SU-DHL-6 (cell line): Measurements from ENCODE around the gene INTS15.

Source experiments
- H2AFZ ChIP-seq: fragments of 200-600 bp; sonication (generic); 2 replicates; pipeline ENCODE4 v1.6.1; 2014; ENCODE audit warnings: low read depth, mild to moderate bottlenecking, moderate library complexity, mixed read lengths, antibody characterized with exemption, low read length; ENCODE audit not compliant: severe bottlenecking
- H3F3A ChIP-seq: fragments of 200-600 bp; shearing (Covaris generic); 2 replicates; pipeline ENCODE4 v1.6.0; 2016; ENCODE audit warnings: antibody characterized with exemption, mild to moderate bottlenecking; ENCODE audit not compliant: insufficient read depth
- H3K27ac ChIP-seq: fragments of 200-600 bp; sonication (generic); 2 replicates; pipeline ENCODE4 v1.5.1; 2016; ENCODE audit warnings: low read depth, mild to moderate bottlenecking, low read length, moderate library complexity, mixed read lengths
- H3K27me3 ChIP-seq: fragments of 200-600 bp; sonication (generic), shearing (Covaris generic); 2 replicates; pipeline ENCODE4 v1.6.0; 2014; ENCODE audit warnings: mild to moderate bottlenecking, low read length
- H3K36me3 ChIP-seq: fragments of 200-600 bp; sonication (generic); 2 replicates; pipeline ENCODE4 v1.6.1; 2014; ENCODE audit warnings: mild to moderate bottlenecking, low read length, mixed read lengths
- H3K4me2 ChIP-seq: fragments of 300-600, 200-600 bp; shearing (Covaris generic), sonication (generic); 2 replicates; pipeline ENCODE4 v1.6.0; 2014; ENCODE audit warnings: low read length, low read depth, mild to moderate bottlenecking; ENCODE audit not compliant: poor library complexity, severe bottlenecking
- H3K4me3 ChIP-seq: fragments of 200-600 bp; sonication (generic); 2 replicates; pipeline ENCODE4 v1.5.1; 2014; ENCODE audit warnings: antibody characterized with exemption, low read length, mild to moderate bottlenecking, mixed read lengths; ENCODE audit not compliant: insufficient read depth, poor library complexity, severe bottlenecking
- H3K79me2 ChIP-seq: fragments of 200-600 bp; sonication (generic); 2 replicates; pipeline ENCODE4 v1.6.1; 2014; ENCODE audit warnings: mild to moderate bottlenecking, low read length, moderate library complexity; ENCODE audit not compliant: insufficient read depth
- H3K9ac ChIP-seq: fragments of 200-600 bp; sonication (generic); 2 replicates; pipeline ENCODE4 v1.7.0; 2014; ENCODE audit warnings: mild to moderate bottlenecking, low read length
- H3K9me2 ChIP-seq: fragments of 200-600 bp; sonication (generic); replicated peaks from 2 replicates; pipeline ENCODE4 v1.6.1; 2014; ENCODE audit warnings: low read length; ENCODE audit not compliant: insufficient read depth
- H3K9me3 ChIP-seq: fragments of 200-600 bp; sonication (generic); 2 replicates; pipeline ENCODE4 v1.6.1; 2014; ENCODE audit warnings: low read length, mixed read lengths; ENCODE audit not compliant: insufficient read depth
- H4K20me1 ChIP-seq: fragments of 200-600 bp; sonication (generic); 2 replicates; pipeline ENCODE4 v1.6.1; 2014; ENCODE audit warnings: low read depth, mild to moderate bottlenecking, antibody characterized with exemption, low read length, moderate library complexity, mixed read lengths
- EZH2phosphoT487 ChIP-seq: fragments of 200-600 bp; sonication (generic), shearing (Covaris generic); conservative IDR thresholded peaks from 2 replicates; pipeline ENCODE4 v1.6.1; 2018; ENCODE audit warnings: mild to moderate bottlenecking, antibody characterized with exemption, low read length, moderate library complexity, mixed read lengths
- TF ChIP-seq, protein P1 (sequence below): fragments of 200-600 bp; sonication (generic); IDR thresholded peaks from one replicate; pipeline ENCODE4 v1.5.1; 2017; ENCODE audit warnings: antibody characterized with exemption, mild to moderate bottlenecking, low read length, moderate library complexity; ENCODE audit not compliant: insufficient read depth, poor library complexity, severe bottlenecking

INTS15 gene

DNA sequence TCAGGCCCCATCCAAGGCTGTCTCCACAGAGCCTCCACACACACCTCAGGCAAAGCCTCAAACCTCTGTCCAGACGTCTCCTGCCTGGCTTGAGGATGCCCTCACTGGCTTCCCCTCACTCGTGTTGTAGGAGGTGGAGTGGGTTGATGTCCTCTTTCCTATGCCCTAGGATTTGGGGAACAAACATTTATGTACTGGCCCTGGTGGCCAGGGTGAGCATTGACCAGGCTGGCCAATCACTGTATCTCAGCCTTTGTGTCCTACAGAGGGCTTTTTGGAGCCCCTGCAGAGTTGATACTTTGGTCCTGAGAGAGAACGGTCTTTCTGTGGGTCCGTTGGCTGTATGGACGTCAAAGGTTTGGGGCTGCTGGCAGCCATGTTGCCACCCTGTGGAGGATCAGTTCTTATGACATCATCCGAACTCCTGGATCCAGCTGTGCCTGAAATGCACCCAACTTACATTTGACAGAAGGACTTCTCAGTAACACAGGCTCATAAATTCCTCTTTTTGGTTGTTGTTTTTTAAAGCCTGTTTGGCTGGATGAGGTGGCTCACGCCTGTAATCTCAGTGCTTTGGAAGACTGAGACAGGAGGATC is 36.3 kb upstream of the INTS15 start:
- Histone ChIP-seq H3K27me3 (no peaks in the 10 kb centered on the region), H4K20me1 (no peaks in the 10 kb centered on the region), H3K36me3 (no peaks in the 10 kb centered on the region), H3K9me2 (no peaks in the 10 kb centered on the region), H2AFZ (no peak overlapping the region), H3K79me2 (no peaks in the 10 kb centered on the region), H3K9me3 (no peaks in the 10 kb centered on the region), H3K4me2 (no peak overlapping the region), H3K9ac (no peak overlapping the region), H3K4me3 (no peak overlapping the region), H3K27ac (no peak overlapping the region), H3F3A (no peaks in the 10 kb centered on the region)
- no peak for TF ChIP-seq EZH2phosphoT487
- TF ChIP-seq, protein P1, sequence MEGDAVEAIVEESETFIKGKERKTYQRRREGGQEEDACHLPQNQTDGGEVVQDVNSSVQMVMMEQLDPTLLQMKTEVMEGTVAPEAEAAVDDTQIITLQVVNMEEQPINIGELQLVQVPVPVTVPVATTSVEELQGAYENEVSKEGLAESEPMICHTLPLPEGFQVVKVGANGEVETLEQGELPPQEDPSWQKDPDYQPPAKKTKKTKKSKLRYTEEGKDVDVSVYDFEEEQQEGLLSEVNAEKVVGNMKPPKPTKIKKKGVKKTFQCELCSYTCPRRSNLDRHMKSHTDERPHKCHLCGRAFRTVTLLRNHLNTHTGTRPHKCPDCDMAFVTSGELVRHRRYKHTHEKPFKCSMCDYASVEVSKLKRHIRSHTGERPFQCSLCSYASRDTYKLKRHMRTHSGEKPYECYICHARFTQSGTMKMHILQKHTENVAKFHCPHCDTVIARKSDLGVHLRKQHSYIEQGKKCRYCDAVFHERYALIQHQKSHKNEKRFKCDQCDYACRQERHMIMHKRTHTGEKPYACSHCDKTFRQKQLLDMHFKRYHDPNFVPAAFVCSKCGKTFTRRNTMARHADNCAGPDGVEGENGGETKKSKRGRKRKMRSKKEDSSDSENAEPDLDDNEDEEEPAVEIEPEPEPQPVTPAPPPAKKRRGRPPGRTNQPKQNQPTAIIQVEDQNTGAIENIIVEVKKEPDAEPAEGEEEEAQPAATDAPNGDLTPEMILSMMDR = no peak

DNA sequence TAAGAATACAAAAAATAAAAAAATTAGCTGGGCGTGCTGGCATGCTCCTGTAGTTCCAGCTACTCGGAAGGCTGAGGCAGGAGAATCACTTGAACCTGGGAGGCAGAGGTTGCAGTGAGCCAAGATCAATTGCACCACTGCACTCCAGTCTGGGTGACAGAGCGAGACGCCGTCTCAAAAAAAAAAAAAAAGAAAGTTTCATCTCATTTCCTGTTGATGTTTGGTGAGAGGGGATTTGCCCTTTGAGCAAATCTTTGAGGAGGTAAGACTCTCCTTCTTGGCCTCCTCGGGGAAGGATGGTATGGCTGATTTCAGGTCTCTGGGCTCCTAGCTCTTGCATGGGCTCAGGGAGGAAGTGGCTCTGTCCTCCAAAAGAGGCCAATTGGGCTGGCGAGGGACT is 35.0 kb upstream of the INTS15 start:
- Histone ChIP-seq H3K9ac (no peak overlapping the region), H3K4me3 (no peak overlapping the region), H2AFZ (no peak overlapping the region)

DNA sequence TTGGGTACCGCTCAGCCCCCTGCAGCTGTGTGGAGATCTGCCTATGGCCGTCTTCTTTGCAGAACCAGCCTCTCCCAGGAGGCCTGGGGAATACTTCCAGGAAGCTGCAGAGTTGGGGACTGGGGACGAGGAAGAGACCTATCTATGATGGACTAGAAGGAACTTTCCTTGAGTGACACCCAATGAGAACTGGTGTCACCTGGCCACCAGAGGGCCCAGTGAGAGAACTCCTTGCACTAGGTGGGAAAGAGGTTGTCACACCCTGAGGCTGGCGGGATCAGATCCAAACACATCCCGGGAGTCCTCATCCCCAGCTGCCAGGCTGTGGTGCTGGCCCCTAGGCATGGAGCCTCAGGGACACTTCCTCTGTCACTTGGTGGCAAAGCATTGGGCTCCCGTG is 33.6 kb upstream of the INTS15 start:
- Histone ChIP-seq H3K9ac (no peak overlapping the region), H3K27ac (no peak overlapping the region), H3F3A (no peaks in the 10 kb centered on the region), H2AFZ (no peak overlapping the region), H4K20me1 (no peaks in the 10 kb centered on the region), H3K36me3 (no peaks in the 10 kb centered on the region), H3K27me3 (no peaks in the 10 kb centered on the region), H3K9me3 (no peaks in the 10 kb centered on the region), H3K4me2 (no peak overlapping the region), H3K4me3 (no peak overlapping the region), H3K79me2 (no peaks in the 10 kb centered on the region), H3K9me2 (no peaks in the 10 kb centered on the region)
- no peak for TF ChIP-seq EZH2phosphoT487
- TF ChIP-seq, protein P1 = peak; percentile 39

More for the DNA sequence above, 35.0 kb upstream of the INTS15 start:
- H3K4me2 ChIP-seq = no peak overlapping the region
- no peaks in the 10 kb centered on the region for H3F3A ChIP-seq
- no peaks in the 10 kb centered on the region for H4K20me1 ChIP-seq
- no peak overlapping the region for H3K27ac ChIP-seq
- TF ChIP-seq EZH2phosphoT487 = no peak
- TF ChIP-seq, protein P1 = no peak
- H3K36me3 ChIP-seq = no peaks in the 10 kb centered on the region
- H3K9me2 ChIP-seq = no peaks in the 10 kb centered on the region
- no peaks in the 10 kb centered on the region for H3K79me2 ChIP-seq
- H3K27me3 ChIP-seq = no peaks in the 10 kb centered on the region
- no peaks in the 10 kb centered on the region for H3K9me3 ChIP-seq
